Chondrocyte (in vitro differentiated cells): ENCODE measurements around the gene FHDC1. TPM values are rescaled to one million over a fixed set of nuclear protein-coding genes. Genes with fewer than 3 reads are reported as not detected.

Source experiments
- DNase-seq: peaks from one replicate; pipeline ENCODE4 v3.0.0; 2021; ENCODE audit warnings: mixed read lengths, low spot score
- H3K27ac Mint-ChIP-seq: one replicate; pipeline ENCODE4 v1.8.0; 2021; ENCODE audit warnings: mild to moderate bottlenecking, moderate library complexity, mixed read lengths; ENCODE audit not compliant: unreplicated experiment
- H3K27me3 Mint-ChIP-seq: 2 replicates; pipeline ENCODE4 v1.8.0; 2021; ENCODE audit warnings: low read depth, mixed read lengths
- H3K36me3 Mint-ChIP-seq: 2 replicates; pipeline ENCODE4 v1.8.0; 2021; ENCODE audit warnings: low read depth, mixed read lengths
- H3K4me1 Mint-ChIP-seq: 2 replicates; pipeline ENCODE4 v1.8.0; 2021; ENCODE audit warnings: low read depth, mild to moderate bottlenecking, mixed read lengths
- H3K4me3 Mint-ChIP-seq: one replicate; pipeline ENCODE4 v1.8.0; 2021; ENCODE audit warnings: mild to moderate bottlenecking, moderate library complexity, mixed read lengths; ENCODE audit not compliant: unreplicated experiment
- H3K9me3 Mint-ChIP-seq: 2 replicates; pipeline ENCODE4 v1.8.0; 2021; ENCODE audit warnings: low read depth, mixed read lengths
- CTCF ChIP-seq: fragments of 200-600 bp; sonication (generic); IDR thresholded peaks from 2 replicates; pipeline ENCODE4 v1.5.0; 2021; ENCODE audit warnings: antibody characterized with exemption, mild to moderate bottlenecking, moderate library complexity
- total RNA-seq: library from RNA; stranded (reverse); gene quantifications from 3 replicates; pipeline ENCODE4 v1.2.1, GENCODE V29; 2021

The FHDC1 gene
- total RNA-seq, 1 donor from 2014 or later: 4.2 TPM

GRCh38 chr4:152929888-152930287 lies 6.2 kb upstream of the FHDC1 start:
- Mint-ChIP-seq H3K4me3 (no peak overlapping the region), H3K4me1 (no peaks in the 10 kb centered on the region), H3K27ac (no peak overlapping the region), H3K36me3 (peaks cover 4% of the 10 kb centered on the region), H3K27me3 (no peaks in the 10 kb centered on the region), H3K9me3 (no peaks in the 10 kb centered on the region)
- no peak for DNase-seq
- TF ChIP-seq CTCF: no peak

DNA sequence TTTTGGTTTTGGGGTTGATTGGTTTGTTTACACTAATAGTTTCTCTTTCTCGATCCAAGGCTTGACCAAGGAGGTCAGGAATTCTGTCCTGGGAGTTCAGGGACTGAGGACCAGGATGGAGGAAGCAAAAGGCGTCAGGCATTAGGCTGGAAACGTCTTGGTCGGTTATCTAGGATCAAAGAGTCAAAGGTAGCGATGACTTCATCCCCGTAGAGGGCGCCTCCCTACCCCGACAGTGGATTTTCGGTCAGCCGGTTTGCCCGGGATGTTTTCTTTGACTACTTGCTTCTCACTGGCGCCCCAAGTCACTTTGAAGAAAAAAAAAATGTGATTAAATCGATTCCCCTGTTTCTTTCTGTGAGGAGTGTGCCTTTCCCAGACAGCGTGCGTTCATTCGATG lies 980 bp upstream of the FHDC1 start:
- no peak for TF ChIP-seq CTCF
- Mint-ChIP-seq H3K36me3 (no peaks in the 10 kb centered on the region), H3K4me3 (peak overlapping the region; percentile 72), H3K27me3 (no peaks in the 10 kb centered on the region), H3K9me3 (no peaks in the 10 kb centered on the region), H3K27ac (no peak overlapping the region), H3K4me1 (peaks cover 18% of the 10 kb centered on the region)
- DNase-seq: no peak

DNA sequence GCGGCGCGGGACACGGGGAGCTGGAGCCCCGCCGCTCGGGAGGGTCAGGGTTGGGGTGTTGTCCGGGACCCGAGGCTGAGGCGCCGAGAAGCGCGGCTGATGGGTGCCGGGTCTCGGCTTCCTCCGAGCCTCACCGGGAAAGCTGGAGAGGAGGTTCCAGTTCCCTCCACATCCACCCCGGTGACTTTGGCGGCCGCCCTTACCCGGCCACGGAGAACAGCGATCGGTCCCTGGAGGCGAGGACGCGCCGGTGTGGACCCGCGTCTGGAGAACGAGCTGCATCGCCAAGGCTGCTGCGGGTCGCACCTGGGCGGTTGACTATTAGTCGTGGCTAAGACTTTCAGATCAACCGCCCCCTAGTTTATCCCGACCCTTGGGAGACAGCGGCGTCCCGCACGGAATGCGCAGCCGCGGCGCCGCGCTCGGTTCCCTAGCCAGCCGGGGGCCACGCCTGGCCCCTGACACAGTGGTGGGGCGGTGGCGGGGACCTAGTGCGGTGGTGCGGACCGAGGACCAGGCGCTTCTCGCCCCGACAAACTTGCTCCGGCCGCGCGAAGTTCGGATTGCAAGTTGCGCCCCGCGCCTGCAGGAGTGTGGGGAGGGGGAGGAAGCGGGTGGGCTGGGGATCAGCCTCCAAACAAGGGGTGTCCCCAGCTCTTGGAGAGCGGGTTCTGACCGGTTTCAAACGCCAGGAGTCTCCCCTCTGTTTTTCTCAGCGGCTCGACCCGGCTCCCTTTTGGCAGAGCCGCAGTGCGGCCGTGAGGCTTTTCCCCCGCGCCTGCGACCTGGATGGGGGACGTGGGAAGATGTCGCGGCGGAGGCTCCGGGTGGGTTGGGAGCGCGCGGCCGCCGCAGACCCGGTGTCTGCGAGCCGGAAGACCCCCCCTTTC lies 568 bp downstream of the FHDC1 start:
- DNase-seq: peak; percentile 89
- Mint-ChIP-seq H3K27ac (no peak overlapping the region), H3K4me1 (peaks cover 18% of the 10 kb centered on the region), H3K9me3 (no peaks in the 10 kb centered on the region), H3K36me3 (no peaks in the 10 kb centered on the region), H3K4me3 (peak overlapping the region; percentile 72), H3K27me3 (no peaks in the 10 kb centered on the region)
- TF ChIP-seq CTCF: peak; percentile 53

DNA sequence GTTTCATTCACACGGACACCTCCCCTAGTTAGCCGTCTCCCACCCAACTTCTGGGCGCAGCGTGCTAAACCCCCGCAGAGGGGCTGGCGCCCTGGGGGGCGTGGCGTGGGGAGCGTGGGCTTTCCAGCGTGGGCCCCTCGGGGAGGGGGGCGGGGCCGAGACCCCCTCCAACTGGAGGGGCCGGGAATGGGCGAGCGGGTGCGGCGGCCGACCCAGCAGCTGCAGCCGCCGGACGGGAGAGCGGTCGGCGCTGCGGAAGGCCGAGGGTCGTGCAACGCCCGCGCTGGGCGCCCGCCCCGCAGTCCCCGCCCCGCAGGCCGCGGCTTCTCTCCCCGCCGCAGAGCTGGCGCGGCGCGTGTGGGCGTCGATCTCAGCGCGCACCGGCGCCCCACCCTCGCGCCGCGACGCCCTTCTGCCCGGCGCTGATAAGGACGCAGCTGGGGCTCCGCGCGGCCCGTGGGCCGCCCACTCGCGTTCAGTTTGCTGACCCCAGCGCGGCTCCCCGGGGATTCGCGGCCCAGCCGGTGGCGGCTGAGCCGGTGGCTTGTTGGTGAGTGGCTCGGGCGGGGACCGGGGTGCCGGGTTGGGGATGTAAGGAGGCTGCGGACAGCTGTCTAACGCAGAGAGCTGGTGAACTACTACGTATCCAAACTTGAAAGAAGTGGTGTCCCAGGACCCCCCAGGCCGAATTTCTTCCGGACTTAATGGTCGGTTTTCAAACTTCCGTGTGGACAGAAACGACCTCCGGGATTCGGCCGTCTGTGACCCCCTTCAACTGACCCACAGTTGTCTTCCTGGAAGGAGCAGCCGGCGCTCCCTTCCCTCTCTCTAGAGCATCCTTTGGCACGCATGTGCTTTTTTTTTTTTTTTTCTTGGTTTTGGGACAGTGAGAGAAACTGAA lies 1.5 kb downstream of the FHDC1 start:
- TF ChIP-seq CTCF: no peak
- Mint-ChIP-seq H3K36me3 (no peaks in the 10 kb centered on the region), H3K27me3 (no peaks in the 10 kb centered on the region), H3K9me3 (no peaks in the 10 kb centered on the region), H3K4me3 (peak overlapping the region; percentile 72), H3K27ac (no peak overlapping the region), H3K4me1 (peaks cover 18% of the 10 kb centered on the region)
- no peak for DNase-seq

DNA sequence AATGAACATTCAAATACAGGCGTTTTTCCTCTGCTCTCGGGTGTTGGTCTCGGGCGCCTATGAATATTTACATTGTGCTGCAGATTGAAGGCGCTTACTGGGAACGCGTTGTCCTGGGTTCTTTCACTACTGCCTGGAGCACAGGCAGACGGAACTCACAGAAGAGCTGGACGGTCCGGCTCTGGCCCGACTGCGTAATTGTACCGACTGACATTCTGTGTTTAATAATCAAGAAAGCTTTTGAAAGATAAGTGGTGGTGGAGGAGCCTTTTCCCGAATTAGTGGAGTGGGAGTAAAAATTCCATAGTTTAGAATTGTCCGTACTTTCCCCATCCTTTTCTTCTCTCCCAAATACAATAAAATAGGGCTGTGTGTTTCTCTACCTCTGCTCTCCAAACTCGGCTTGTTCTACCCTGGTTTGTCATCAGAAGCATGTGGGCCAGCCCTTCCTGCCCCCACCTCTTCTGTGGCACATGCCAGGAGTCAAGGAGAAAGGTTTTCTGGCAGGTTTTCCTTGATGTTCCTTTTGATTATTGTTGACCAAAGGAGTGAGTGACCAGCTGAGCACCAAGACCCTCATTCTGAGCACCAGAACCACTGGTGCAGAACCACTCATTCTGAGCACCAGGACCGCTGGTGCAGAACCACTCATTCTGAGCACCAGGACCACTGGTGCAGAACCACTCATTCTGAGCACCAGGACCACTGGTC lies 2.3 kb downstream of the FHDC1 start:
- H3K4me3 Mint-ChIP-seq: peak overlapping the region; percentile 70
- H3K9me3 Mint-ChIP-seq: no peaks in the 10 kb centered on the region
- H3K36me3 Mint-ChIP-seq: no peaks in the 10 kb centered on the region
- no peak for DNase-seq
- TF ChIP-seq CTCF: no peak
- no peaks in the 10 kb centered on the region for H3K27me3 Mint-ChIP-seq
- H3K27ac Mint-ChIP-seq: peak overlapping the region; percentile 50
- peaks cover 20% of the 10 kb centered on the region for H3K4me1 Mint-ChIP-seq
